Ishikawa (cell line): ENCODE data around the gene GDPD4.

ENCODE experiments used
- CEBPB ChIP-seq: IDR thresholded peaks from 2 replicates; pipeline ENCODE4 v1.6.1; 2012
- EGR1 ChIP-seq: IDR thresholded peaks from 2 replicates; pipeline ENCODE4 v1.6.1; 2012
- EP300 ChIP-seq: IDR thresholded peaks from 2 replicates; pipeline ENCODE4 v1.6.1; 2012; ENCODE audit warnings: borderline replicate concordance
- FOXM1 ChIP-seq: IDR thresholded peaks from 2 replicates; pipeline ENCODE4 v1.6.1; 2012; ENCODE audit warnings: low read depth, borderline replicate concordance
- RAD21 ChIP-seq: IDR thresholded peaks from 2 replicates; pipeline ENCODE4 v1.6.1; 2012; ENCODE audit warnings: low read depth
- REST ChIP-seq: IDR thresholded peaks from 2 replicates; pipeline ENCODE4 v1.6.1; 2012; ENCODE audit warnings: low read depth, mild to moderate bottlenecking
- TAF1 ChIP-seq: IDR thresholded peaks from 2 replicates; pipeline ENCODE4 v1.6.1; 2012; ENCODE audit warnings: low read depth, mild to moderate bottlenecking
- TCF12 ChIP-seq: IDR thresholded peaks from 2 replicates; pipeline ENCODE4 v1.6.1; 2012; ENCODE audit warnings: low read depth
- TEAD4 ChIP-seq: IDR thresholded peaks from 2 replicates; pipeline ENCODE4 v1.6.1; 2012
- USF1 ChIP-seq: IDR thresholded peaks from 2 replicates; pipeline ENCODE4 v1.6.1; 2012
- ZBTB7A ChIP-seq: IDR thresholded peaks from 2 replicates; pipeline ENCODE4 v1.6.1; 2012; ENCODE audit warnings: low read depth
- TF ChIP-seq, protein P1 (sequence below): IDR thresholded peaks from 2 replicates; pipeline ENCODE4 v1.6.1; 2012

DNA sequence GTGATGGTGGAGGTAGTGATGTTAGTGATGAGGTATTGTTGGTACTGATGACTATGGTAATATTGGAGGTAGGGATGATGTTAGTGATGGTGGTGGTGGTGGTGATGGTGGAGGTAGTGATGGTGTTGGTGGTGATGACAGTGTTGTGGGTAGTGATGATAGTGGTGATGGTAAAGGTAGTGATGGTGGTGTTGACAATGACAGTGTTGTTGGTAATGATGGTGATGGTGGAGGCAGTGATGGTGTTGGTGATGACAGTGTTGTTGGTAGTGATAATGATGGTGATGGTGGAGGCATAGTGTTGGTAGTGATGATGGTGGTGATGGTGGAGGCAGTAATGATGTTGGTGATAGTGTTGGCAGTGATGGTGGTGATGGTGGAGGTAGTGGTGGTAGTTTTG is 108.3 kb downstream of the GDPD4 start:
- TF ChIP-seq RAD21 (no peak), USF1 (no peak), CEBPB (no peak), ZBTB7A (no peak), EGR1 (no peak), TAF1 (no peak), TEAD4 (no peak), FOXM1 (no peak), TCF12 (no peak), EP300 (no peak), REST (no peak)
- TF ChIP-seq, protein P1, sequence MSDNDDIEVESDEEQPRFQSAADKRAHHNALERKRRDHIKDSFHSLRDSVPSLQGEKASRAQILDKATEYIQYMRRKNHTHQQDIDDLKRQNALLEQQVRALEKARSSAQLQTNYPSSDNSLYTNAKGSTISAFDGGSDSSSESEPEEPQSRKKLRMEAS = no peak
